GM23338 (cell line): Measurements from ENCODE around the gene GSG1L.

ENCODE experiments used
- CREB1 ChIP-seq: fragments of 250-450 bp; sonication (Bioruptor Pico); IDR thresholded peaks from 2 replicates; pipeline ENCODE4 v1.5.0; 2020; ENCODE audit warnings: low read depth, mild to moderate bottlenecking, moderate library complexity
- CTCF ChIP-seq, 2 experiments: fragments of 200-600 bp in 1 of 2; sonication (generic) in 1 of 2; conservative IDR thresholded peaks; 2 replicates each; pipeline versions ENCODE4 v1.5.1 to v1.6.1; 2016 to 2017; ENCODE audit warnings: antibody characterized with exemption in 2 of 2, low read depth in 2 of 2, mild to moderate bottlenecking in 2 of 2, moderate library complexity in 1 of 2
- EZH2 ChIP-seq: fragments of 200-600 bp; sonication (generic); IDR thresholded peaks from one replicate; pipeline ENCODE4 v1.8.0; 2017; ENCODE audit warnings: antibody characterized with exemption, mild to moderate bottlenecking, low read depth; ENCODE audit not compliant: unreplicated experiment
- EZH2phosphoT487 ChIP-seq: fragments of 200-600 bp; sonication (generic); IDR thresholded peaks from one replicate; pipeline ENCODE4 v1.8.1; 2018; ENCODE audit warnings: antibody characterized with exemption; ENCODE audit not compliant: unreplicated experiment
- NANOG ChIP-seq: IDR thresholded peaks from 2 replicates; pipeline ENCODE4 v1.6.1; 2016; ENCODE audit warnings: antibody characterized with exemption, borderline replicate concordance
- POLR2AphosphoS5 ChIP-seq: IDR thresholded peaks from 2 replicates; pipeline ENCODE4 v1.6.1; 2016; ENCODE audit warnings: antibody characterized with exemption, low read depth
- REST ChIP-seq: IDR thresholded peaks from one replicate; pipeline ENCODE4 v1.6.1; 2018; ENCODE audit warnings: antibody characterized with exemption; ENCODE audit not compliant: unreplicated experiment

GRCh38 chr16:27932542-27933135, 130.9 kb downstream of the GSG1L start:
- TF ChIP-seq POLR2AphosphoS5 (no peak), EZH2 (no peak), CTCF (conservative IDR thresholded peaks at IDR 0.05; ENCODE audit: low read depth in 2 of 2) (no peak), EZH2phosphoT487 (no peak), REST (no peak), CREB1 (CRISPR knock-in tag) (no peak), NANOG (no peak)
